Peyer's patch (tissue), 4 donors: ENCODE data around the gene TMX1.

Source experiments
- CTCF ChIP-seq, 6 experiments: fragments of 450-650 bp in 4 of 6; fragments of 200-600 bp in 2 of 6; sonication (generic) in 1 of 6; IDR thresholded peaks; one replicate each; pipeline ENCODE4 v1.5.1; 2017 to 2019; ENCODE audit warnings: antibody characterized with exemption in 6 of 6, mild to moderate bottlenecking in 3 of 6, moderate library complexity in 1 of 6
- POLR2A ChIP-seq, 2 donors: fragments of 450-650 bp; IDR thresholded peaks; one replicate each; pipeline ENCODE4 v1.5.1; 2017; ENCODE audit warnings: antibody characterized with exemption in 2 of 2, mild to moderate bottlenecking in 2 of 2, moderate library complexity in 2 of 2

GRCh38 chr14:51210594-51210993 lies 29.5 kb upstream of the TMX1 start:
- TF ChIP-seq CTCF (IDR thresholded peaks at IDR 0.05): no peak
- no peak for TF ChIP-seq POLR2A (IDR thresholded peaks at IDR 0.05)
